MM.1S (cell line): Measurements from ENCODE around the gene CHST11.

Experiments
- EZH2 ChIP-seq: fragments of 300-600 bp; sonication (generic); optimal IDR thresholded peaks from 2 replicates; pipeline ENCODE3; 2017; ENCODE audit warnings: low read depth, mild to moderate bottlenecking, antibody characterized with exemption, low read length, mixed read lengths
- EZH2phosphoT487 ChIP-seq: fragments of 300-600 bp; sonication (generic); IDR thresholded peaks from 2 replicates; pipeline ENCODE4 v1.6.1; 2018; ENCODE audit warnings: antibody characterized with exemption, low read length
- TF ChIP-seq, protein P1 (sequence below): fragments of 300-600 bp; sonication (generic); IDR thresholded peaks from 2 replicates; pipeline ENCODE4 v1.5.1; 2016; ENCODE audit warnings: antibody characterized with exemption, low read length, mixed read lengths

DNA sequence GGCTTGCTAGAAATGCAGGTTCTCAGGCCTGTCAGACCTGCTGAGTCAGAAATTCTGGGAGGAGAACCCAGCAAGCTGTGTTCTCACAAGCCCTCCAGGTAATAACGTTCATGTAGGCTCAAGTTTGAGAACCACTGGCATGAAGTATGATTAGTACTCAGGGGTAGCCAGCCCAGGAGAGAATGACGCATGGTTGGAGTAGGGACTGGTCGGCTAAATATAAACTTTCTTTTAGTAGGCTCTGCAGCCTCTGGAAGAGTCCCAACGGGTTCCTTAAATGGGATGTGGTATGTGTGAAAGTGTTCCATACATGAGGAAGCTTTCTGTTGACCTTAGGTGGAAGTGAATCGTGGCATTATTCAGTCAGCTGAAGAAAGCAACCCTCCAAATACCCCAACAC lies 292.0 kb downstream of the CHST11 start:
- TF ChIP-seq, protein P1, sequence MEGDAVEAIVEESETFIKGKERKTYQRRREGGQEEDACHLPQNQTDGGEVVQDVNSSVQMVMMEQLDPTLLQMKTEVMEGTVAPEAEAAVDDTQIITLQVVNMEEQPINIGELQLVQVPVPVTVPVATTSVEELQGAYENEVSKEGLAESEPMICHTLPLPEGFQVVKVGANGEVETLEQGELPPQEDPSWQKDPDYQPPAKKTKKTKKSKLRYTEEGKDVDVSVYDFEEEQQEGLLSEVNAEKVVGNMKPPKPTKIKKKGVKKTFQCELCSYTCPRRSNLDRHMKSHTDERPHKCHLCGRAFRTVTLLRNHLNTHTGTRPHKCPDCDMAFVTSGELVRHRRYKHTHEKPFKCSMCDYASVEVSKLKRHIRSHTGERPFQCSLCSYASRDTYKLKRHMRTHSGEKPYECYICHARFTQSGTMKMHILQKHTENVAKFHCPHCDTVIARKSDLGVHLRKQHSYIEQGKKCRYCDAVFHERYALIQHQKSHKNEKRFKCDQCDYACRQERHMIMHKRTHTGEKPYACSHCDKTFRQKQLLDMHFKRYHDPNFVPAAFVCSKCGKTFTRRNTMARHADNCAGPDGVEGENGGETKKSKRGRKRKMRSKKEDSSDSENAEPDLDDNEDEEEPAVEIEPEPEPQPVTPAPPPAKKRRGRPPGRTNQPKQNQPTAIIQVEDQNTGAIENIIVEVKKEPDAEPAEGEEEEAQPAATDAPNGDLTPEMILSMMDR: no peak
- TF ChIP-seq EZH2 (no peak), EZH2phosphoT487 (no peak)
